HT-29 (cell line): ENCODE results near the gene IRGC. TPM values are rescaled to one million over a fixed set of nuclear protein-coding genes. Genes with fewer than 3 reads are reported as not detected.

Experiments used
- DNase-seq: peaks from one replicate; pipeline ENCODE4 v3.0.0-alpha.2; 2015; ENCODE audit warnings: low spot score
- total RNA-seq: library from RNA; depleted of rRNA; stranded (reverse); fragments of >200 nt; shearing (Covaris generic); gene quantifications from 2 replicates; pipeline ENCODE4 v1.2.3, GENCODE V29; 2014

Gene IRGC
- total RNA-seq, 1 experiment from 2014 or later = 0.08 TPM

DNA sequence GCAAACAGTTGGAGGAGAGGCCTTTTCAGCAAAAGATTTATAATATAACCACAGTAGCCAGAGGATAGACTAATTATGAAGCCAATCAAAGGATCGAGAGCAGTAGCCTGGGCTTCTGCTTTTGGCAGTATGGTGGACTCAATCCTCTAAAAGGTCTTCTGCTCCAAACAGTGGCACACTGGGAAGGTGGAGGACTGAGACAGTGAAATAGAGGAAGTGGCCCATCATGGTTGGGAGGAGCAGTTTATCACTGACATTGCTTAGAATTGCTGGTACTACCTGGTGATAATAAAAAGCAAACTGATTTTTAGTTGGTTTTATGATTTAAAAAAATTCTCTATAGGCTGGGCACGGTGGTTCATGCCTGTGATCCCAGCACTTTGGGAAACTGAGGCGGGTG lies 25.0 kb upstream of the IRGC start:
- DNase-seq = no peak

DNA sequence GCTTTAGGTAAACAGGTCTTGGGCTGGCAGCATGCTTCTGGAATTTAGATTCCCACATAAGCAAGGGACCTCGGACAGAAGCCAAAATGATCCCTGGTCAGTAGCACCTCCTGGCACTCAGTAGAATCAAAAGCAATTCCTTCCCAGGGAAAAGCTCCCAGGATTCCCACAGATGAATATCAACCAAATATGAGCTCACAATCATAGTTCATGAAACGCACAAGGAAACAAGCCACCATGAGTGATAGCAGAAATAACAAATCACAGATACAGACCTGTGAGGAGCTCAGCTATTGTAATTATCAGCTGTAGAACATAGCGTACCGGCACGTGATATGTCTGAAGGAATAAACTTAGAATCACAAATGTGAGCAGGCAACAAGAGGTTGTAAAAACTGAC lies 24.1 kb upstream of the IRGC start:
- DNase-seq = no peak

DNA sequence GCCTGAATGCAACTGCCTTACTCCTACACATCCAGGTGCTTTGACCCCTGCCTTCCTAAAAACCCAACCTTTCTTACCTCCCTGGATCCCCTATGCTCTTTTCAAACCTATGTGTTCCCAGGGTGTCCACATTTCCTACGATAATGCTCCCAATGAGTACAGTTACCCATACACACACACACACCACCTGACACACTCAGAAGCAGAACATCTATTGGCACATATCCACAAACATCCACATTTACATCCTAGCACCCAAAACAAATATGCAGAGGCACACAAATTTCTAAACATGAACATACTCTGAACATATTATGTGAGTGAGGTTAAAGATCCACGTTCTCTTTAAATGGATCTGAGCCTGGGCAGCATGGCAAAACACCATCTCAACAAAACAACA lies 23.5 kb upstream of the IRGC start:
- no peak for DNase-seq

DNA sequence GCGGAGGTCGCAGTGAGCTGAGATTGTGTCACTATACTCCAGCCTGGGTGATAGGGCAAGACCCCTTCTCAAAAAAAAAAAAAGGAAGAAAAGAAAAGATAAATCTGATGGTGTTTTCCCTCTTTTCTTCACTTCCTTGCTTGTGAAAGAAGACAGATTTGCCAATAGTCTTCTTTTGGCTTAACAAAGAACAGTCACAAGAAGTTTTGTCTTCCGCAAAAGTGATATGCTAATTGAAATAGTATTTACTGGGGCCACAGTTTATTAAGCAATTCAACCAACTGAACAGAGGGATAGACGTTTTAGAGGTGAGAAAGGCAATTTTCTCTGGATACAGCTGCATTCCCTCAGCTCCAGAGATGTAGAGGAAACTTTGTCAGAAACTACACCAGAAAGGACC lies 23.0 kb upstream of the IRGC start:
- no peak for DNase-seq

DNA sequence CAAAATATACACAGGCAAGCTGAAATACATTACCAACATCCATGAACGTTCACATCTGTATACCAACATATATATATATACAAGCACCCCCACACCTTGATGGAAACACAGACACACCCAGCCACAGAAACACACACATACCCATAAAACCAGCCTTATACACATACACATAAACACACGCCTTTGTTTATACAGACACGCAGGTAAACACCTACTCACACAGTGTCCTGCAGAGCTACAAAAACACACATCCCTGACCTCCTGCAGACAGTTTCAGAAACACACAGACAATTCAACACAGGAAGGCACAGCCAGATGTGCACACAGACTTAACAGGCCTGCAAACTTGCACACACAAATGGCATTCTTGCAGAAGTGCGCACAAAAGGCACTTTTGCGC lies 21.3 kb upstream of the IRGC start:
- DNase-seq = no peak

DNA sequence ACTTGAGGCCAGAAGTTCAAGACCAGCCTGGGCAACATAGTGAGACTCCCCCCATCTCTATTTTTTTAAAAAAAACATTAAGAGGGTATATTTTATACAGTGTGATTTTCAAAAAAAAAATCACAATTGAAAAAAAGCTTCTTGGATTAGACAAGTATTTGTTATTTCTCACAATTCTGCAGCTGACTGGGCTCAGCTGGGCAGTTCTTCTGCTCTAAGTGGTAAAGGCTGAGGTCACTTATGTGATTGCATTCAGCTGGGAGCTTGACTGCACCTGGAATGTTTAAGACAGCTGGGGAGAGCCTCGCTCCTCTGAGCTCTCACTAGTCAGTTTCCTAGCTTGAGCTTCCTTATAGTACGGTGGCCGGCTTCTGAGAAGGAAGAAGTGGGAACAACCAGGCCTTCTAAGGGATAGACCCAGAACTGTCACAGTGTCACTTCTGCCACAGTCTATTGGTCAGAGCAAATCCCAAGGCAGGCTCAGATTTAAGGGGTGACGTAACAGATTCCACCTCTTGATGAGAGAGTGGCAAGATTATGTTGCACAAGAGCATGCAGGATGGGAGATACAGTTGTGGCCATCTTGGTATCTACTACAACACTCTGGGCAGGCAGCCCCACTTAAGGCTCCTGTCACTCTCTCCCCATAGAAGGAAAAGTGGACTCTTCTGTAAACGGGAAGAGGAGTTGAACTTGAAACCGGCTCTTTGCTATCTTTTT lies 19.7 kb upstream of the IRGC start:
- DNase-seq = no peak

DNA sequence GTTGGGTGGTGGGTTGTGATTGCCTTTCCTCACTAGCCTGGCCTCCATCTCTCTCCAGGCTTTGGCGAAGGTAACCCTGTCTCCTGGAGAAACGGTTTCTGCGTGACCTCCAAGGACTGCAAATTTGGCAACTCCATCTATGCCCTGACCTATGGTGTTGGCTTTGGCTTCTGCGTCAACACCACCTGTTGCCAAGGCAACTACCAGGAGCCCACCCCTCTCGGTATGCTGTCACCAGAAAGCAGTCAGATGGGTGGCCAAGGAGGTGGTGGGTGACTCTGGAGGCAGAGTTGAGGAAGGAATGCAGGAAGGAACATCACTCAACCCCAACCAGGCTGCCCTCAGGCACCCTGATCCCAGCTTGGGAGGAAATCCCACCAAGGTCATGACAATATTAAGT lies 18.6 kb upstream of the IRGC start:
- DNase-seq = no peak

DNA sequence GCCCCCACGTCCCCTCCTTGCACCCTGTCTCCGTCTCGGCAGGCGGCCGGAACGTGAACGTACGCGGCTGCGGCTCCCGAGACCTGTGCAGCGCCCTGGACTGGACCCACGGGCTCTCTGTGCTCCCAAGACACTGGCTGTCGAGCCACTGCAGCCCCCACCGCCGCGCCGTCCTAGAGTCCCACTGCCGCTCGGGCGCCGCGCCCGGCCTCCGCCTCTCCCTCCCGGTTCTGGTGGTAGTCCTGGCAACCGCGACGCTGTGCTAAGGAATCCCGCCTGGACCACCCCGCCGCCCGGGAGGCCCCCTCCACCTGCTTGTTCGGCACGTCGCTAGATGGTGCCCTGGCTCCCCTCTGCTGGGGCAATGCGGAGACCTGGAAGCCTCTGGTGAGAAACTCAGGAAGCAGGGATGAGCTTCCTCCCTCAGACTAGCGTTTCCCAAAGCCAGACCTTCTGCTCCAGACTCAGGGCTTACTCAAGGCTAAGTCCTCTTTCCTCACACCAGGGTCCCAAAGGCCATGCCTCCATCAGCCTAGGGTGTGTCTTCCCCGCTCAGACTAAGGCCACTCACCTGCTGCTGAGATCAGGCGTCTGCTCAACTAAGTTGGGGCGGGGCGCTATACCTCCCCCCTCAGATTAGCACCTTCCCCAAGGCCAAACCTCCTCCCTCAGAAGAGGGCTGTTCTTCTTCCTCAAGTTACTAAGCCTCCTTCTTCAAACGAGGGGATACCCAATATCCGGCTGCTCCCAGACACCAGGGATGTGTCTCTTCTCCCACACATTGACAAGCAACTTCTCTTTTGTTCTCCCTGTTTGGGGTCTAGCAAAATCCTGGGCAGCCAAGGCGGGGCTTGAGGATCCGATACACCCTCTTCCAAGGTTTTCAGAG lies 16.1 kb upstream of the IRGC start:
- no peak for DNase-seq

DNA sequence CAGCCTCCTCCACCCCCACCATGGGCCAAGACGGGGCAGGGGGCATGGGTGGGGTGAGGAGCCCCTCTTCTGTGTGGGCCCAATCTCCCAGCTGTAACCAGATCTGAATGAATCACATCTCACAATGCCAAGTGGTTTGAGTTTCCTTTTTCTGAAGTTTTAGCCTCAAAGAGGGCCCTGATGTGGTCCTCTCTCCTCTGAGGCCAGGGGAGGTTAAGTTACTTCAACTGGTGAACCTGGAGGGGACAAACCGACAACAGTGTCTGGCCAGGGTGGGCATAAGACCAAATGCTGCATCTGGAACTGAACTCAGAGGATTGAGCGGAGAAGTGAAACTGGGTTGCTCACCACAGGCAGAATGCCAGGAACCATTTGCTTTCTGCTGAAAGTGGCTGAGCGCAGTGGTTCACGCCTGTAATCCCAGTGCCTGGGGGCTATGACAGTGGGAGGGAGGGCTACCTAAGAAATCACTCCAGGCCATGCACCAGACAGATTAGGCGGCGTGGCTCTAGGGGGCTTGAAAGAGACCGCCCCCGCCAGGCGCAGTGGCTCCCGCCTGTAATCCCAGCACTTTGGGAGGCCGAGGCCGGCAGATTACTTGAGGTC lies 15.4 kb upstream of the IRGC start:
- no peak for DNase-seq

DNA sequence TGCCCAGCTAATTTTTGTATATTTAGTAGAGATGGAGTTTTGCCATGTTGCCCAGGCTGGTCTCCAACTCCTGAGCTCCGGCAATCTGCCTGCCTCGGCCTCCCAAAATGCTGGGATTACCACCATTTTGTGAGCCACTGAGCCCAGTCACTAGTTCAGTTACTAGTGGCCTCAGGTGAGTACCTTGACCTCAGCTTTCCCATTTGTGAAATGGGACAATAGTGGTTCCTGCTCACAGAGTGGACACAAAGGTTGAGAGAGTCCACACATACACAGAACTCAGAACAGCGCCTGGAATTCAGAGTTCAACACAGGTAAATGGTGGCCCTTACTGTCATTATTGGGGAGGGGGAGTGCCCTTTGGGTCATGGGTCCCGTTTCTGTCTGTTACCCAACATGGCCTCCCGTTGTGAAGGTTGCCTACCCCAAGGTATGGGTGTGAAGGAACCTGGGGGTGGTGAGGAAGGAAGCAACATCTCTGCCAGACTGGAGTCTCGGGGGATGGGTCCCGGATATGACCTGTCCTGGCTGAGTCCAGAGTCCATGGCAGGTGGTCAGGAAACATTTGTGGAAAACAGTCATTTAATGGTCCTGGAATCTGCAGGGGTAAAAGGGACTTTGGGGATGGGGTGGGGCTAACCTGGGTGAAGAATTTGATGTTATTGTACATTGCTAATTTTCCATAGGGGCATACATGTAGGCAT lies 11.7 kb upstream of the IRGC start:
- DNase-seq = peak; percentile 63

DNA sequence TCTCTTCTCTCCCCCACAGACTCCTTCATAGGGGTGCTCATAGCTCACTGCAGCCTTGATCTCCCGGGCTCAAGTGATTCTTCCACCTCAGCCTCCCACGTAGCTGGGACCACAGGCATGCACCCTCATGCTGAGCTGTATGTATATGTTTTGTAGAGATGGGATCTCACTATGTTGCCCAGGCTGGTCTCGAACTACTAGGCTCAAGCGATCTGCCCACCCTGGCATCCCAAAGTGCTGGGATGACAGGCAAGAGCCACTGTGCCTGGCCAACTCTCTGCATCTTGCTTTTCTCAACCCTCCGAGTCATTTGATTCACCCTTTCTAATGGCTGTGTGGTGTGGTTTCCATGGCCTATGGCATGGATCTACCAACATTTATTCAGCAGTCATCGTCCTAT lies 10.1 kb upstream of the IRGC start:
- no peak for DNase-seq

DNA sequence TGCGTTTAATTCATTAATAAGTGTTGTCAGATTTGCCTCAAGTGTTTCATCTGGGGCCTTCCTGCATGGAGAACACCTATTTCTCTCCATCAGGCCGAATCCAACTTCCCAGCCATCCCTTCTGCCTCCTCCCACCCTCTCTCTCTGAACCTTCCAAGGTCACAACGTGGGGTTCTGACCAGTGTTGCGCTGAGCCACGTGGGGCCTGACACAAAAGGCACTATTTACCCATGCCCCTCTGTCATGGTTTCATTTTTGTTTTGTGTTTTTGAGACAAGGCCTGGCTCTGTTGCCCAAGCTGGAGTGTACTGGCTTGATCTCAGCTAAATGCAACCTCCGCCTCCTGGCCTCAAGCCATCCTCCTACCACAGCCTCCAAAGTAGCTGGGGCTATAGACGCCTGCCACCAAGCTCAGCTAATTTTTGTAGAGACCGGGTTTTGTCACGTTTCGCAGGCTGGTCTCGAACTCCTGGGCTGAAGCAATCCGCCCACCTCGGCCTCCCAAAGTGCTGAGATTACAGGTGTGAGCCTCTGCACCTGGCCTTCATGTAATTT lies 8.6 kb upstream of the IRGC start:
- no peak for DNase-seq

DNA sequence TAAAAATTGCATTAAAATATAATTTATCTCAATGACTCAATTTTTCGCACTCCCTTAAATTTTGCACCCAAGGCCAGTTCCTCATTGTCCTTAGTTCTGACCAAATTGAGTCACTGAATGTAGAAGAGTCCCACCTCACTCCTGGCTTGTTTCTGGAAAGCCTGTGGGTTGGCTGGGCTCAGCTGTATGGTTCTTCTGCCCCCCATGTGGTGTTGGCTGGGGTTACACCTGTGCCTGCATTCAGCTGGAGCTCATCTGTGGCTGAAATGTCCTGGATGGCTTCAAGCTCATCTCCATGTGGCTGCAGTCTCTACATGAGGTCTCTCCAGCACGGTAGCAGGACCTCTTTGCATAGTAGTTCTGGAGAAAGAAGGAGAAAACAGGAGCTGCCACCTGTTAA lies 7.2 kb upstream of the IRGC start:
- no peak for DNase-seq

DNA sequence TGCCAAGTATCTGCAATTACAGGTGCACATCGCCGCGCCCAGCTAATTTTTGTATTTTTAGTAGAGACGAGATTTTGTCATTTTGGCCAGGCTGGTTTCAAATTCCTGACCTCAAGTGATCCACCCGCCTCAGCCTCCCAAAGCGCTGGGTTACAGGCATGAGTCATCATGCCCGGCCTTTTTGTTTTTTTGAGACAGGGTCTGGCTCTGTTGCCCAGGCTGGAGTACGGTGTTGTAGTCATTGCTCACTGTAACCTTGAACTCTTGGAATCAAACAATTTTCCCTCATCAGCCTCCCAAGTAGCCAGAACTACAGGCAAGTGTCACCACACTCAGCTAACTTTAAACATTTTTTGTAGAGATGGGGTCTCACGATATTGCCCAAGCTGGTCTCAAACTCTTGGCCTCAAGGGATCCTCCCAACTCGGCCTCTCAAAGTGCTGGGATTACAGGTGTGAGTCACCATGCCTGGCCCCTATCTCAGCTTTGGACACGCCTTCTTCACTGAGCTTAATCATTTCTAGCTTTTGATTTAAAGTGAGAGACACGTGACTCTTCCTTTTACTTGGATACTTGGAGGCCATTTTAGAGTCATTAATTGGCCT lies 4.0 kb upstream of the IRGC start:
- DNase-seq = no peak

DNA sequence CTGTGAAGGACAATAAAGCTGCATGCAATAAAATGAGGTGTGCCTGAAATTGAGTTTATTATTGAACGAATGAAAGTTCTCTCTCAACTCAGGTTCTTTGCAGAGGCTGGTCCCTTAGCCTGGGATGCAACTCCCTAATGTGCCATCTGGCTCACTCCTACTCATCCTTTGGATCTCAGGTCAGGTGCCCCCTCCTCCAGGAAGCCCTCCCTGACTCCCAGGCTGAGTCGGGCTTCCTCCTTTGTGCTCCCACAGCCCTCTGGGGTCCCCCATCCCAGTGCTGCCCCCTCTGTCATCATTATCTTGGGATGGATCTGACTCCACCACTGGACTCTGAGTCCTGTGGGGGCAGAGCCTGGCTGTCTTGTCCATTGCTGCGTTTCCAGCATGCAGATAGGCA lies 2.7 kb upstream of the IRGC start:
- no peak for DNase-seq

DNA sequence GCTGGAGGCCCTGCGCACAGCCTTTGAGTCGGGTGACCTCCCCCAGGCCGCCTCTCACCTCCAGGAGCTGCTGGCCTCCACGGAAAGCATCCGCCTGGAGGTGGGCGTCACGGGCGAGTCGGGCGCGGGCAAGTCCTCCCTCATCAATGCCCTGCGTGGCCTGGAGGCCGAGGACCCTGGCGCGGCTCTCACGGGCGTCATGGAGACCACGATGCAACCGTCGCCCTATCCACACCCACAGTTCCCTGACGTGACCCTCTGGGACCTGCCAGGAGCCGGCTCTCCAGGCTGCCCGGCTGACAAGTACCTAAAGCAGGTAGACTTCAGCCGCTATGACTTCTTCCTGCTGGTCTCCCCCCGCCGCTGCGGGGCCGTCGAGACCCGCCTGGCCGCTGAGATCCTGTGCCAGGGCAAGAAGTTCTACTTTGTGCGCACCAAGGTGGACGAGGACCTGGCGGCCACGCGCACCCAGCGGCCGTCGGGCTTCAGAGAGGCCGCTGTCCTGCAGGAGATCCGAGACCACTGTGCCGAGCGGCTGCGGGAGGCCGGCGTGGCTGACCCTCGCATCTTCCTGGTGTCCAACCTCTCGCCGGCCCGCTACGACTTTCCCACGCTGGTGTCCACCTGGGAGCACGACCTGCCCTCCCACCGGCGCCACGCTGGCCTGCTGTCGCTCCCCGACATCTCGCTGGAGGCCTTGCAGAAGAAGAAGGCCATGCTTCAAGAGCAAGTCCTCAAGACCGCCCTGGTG lies 2.9 kb downstream of the IRGC start:
- DNase-seq = no peak

DNA sequence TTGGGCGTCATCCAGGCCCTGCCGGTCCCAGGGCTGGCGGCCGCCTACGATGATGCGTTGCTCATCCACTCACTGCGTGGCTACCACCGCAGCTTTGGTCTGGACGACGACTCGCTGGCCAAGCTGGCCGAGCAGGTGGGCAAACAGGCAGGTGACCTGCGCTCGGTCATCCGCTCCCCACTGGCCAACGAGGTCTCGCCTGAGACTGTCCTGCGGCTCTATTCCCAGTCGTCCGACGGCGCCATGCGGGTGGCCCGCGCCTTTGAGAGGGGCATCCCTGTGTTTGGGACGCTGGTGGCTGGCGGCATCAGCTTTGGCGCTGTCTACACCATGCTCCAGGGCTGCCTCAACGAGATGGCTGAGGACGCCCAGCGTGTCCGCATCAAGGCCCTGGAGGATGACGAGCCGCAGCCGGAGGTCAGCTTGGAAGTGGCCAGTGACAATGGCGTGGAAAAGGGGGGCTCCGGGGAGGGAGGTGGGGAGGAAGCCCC lies 3.5 kb downstream of the IRGC start:
- no peak for DNase-seq

DNA sequence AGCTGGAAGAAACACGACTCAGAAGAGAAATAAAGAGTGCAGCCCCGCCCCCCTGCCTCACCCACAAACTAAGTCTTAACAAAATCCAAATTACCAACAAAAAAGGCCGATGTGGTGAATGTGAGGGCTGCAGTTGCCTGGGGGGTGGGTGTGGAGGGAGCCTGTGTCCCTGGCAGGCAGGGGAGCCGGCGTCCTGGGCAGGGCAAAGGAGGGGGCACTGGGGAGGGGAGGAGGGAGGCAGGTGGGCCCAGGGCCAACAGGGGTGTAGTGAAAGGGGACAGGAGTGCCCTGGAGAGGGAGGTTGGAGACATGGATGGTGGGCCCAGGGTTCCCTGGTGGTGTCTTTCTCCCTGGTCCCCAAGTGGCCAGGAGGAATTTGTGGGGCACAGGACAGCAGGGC lies 4.0 kb downstream of the IRGC start:
- no peak for DNase-seq

DNA sequence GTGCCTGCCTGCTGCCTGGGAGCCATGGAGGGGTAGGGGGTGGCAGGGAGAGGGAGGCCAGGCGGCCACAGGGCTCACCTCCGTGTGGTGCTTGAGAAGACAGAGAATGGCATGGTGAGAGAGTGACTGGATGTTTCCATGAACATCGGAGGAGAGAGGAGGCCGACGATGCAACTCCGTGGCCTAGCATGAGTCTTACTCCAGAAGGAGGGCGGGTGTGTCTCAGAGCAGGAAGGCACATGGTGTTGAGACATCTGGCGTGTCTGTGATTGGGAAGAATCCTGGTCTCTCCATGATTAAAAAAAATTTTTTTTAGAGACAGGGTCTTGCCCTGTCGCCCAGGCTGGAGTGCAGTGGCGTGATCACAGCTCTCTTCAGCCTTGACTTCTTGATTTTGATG lies 5.1 kb downstream of the IRGC start:
- no peak for DNase-seq

DNA sequence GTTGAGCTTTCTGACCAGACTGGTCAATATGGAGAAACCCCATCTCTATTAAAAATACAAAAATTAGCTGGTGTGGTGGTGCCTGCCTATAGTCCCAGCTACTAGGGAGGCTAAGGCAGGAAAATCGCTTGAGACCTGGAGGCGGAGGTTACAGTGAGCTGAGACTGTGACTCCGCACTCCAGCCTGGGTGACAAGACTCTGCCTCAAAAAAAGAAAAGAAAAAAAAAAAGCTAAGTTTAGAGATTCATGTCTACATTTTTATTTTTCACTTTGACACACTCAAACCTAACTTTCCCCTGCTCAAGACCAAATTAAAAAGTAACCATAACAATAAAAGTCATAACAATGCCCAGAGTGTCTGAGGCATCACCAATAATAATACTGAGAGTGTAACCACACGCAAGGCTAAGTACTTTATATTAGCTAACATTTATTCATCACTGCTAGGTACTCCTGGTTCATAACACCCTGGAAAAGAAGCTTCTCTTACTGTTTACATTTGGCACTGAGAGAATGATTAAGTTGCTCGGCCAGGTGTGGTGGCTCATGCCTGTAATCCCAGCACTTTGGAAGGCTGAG lies 5.7 kb downstream of the IRGC start:
- DNase-seq = no peak
